Activated naive CD4-positive, alpha-beta T cell treated with Interleukin-2 at 50 U/mL for 16 hours (primary cell): ENCODE data around the gene ACO2.
"Not testable (repeated sequence)": the region's sequence is repeated elsewhere in the genome, so short reads cannot be mapped to it uniquely, and the experiment has no call there.

Experiments used
- DNase-seq: peaks from one replicate; pipeline ENCODE4 v3.0.0-alpha.2; 2020

ACO2 gene

DNA sequence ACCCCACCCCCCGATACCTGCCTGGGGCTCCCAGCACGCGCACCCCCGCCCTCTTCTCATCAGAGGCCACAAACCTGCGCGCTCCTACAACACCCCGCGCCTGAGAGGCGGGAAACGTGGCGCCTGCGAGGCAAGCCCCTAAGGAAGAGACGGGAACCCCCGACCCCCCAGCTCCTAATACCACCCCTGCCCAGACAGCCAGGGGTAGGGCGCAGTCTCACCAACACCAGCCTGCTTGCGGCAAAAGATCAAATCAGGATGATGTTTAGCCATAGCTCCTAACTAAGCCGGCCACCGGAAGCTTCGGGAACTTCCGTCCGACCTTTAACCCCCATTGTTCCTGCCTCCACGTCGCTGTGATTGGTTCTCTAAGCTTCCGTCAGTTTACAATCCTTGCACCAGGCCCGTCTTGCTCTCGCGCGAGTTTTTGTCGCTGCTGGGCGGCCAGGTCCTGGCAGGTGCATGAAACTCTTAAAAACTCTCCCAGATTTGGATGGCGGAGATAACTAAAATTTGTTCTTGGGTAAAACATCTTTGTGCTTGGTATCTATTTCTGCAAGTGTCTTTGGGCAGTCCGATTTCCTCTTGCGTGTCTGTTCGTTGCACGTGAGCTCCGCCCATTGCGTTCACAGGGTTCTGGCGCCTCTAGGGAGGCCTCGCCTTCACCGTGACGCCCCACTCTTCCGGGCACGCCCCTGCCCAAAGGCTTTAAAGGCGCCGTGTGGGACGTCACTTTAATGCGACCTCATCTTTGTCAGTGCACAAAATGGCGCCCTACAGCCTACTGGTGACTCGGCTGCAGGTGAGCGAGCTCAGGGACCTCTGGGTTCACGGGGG, at the start of gene ACO2, which contains the start of gene PHF5A:
ACO2 (plus strand) TSS at position 737 of the 837 bp plus-strand sequence; CDS start at position 767, 30 bp downstream.
PHF5A (minus strand) TSS at position 312 of the 837 bp plus-strand sequence; CDS start at position 273, 39 bp downstream.
- DNase-seq, result peak; percentile 98

DNA sequence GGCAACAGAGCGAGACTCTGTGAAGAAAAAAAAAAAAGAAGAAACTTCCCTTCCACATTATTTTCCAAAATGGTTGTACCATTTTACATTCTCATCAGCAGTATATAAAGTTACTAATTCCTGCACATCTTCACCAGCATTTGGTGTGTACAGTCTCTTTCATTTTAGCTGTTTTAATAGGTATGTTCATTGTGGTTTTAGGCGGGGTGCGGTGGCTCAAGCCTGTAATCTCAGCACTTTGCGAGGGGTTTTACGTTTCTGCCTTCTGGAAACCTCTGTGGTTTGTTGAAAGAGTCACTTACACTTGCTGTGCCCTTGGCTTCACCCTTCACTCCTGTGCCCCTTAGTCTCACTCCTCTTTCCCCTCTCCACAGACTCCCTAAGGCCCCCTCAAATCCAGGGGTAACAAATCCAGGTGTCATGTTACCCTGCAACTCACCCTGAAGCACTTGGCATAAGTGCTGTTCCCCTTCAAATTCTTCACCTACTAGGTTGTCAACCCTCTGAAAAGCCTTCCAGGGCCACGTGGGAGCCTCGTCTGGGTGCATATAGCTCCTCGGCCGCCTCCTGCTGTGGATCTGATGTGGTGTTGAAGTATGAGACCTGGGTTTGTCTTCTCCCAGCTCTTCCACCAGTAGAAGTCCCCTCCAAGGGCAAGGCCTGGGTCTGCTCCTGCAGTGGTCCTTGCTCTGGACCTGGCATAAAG, 43.1 kb upstream of the ACO2 start:
- DNase-seq, result peak; percentile 44

DNA sequence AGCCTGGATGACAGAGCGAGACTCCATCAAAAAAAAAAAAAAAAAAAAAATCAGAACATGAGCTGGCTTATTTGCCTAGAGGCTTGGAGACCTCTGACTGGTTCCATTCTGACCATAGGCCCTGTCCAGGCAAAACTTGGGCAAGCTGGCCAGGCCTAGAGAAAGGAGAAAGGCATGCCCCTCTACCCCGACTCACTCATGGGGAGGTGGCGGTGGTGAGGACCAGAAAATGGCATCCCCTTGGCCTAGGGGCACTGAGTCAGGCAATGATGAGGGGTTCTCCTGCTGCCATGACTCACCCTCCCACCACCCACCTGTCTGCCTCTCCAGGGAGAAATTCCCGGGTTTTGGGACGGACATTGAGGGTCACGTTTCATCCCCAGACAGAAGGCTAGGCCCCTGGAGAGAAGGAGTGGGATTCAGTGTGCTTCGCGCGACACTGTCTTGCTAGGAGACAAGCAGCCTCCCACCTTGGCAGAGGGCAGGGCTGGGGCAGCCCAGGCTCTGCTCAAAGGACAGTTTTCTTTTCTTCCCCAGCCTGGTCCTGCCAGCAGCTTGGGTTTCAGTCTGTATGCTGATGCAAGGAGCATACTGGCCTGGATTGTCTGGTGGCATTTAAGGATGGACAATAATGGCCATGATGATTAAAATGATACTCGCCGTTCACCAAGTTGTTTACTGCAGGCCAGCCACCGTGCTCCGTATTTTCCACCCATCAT, 39.5 kb upstream of the ACO2 start:
- no peak for DNase-seq

DNA sequence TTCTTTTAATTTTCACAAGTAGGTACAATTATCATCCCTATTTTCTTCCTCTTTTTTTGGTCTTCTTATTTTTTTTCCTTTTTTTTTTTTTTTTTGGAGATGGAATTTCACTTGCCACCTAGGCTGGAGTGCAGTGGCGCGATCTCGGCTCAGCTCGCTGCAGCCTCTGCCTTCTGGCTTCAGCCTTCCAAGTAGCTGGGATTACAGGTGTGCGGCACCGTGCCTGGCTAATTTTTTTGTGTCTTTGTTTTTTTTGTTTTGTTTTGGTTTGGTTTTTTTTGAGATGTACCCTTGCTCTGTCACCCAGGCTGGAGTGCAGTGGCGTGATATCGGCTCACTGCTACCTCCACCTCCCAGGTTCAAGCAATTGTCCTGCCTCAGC, 39.0 kb upstream of the ACO2 start:
- DNase-seq, result no peak

DNA sequence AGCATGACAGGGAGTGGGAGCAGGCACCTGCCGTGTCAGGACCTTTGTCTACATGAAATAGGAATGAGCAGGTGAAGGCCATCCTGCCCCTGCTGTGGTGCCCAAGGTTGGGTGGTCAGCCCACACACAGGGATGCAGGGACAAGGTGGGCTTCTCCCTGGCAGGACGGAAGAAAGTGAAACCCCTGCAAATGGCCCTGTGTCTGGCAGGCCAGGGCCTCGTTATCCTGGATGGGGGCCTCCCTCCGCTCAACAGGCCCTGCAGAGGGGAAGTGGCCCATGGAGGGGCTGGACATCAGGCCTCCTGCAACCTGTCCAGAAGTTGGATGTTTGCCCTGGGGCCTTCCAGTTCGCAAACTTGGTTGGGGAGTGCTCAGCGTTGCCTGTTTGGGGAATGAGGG, 37.3 kb upstream of the ACO2 start:
- no peak for DNase-seq

GRCh38 chr22:41433480-41433879, 35.4 kb upstream of the ACO2 start:
- not testable (repeated sequence) for DNase-seq

DNA sequence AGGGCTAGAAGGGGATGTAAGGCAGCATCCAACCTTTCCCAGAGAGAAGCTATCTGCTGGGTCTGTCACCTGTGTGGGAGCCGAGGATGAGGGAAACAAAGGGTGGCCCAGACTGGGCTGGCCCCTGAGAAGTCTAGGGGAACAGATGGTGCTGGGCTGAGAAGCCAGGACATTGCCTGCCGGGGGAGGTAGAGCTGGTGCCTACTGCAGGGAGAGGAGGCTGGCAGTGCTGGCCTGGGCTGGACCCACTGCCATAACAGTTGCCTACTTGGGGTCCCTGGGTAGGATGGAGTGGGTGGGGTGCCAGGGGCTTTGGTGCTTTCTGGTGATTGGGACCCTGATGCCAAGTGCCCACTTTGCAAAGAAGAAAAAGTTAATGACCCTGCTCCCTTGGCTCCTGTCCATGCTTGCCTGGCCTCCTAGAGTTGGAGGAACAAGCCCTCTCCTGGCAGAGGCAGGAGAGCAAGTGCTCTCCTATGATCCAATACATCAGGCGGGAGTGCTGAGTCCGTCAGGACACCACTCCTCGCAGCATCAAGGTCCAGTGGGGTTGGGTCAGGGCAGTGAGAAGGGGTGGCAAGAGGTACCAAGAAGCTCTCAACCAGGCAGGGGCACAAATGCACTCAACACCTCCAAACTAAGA, 34.4 kb upstream of the ACO2 start:
- DNase-seq, result not testable (repeated sequence)

GRCh38 chr22:41435560-41435959, 33.4 kb upstream of the ACO2 start:
- DNase-seq, result no peak

DNA sequence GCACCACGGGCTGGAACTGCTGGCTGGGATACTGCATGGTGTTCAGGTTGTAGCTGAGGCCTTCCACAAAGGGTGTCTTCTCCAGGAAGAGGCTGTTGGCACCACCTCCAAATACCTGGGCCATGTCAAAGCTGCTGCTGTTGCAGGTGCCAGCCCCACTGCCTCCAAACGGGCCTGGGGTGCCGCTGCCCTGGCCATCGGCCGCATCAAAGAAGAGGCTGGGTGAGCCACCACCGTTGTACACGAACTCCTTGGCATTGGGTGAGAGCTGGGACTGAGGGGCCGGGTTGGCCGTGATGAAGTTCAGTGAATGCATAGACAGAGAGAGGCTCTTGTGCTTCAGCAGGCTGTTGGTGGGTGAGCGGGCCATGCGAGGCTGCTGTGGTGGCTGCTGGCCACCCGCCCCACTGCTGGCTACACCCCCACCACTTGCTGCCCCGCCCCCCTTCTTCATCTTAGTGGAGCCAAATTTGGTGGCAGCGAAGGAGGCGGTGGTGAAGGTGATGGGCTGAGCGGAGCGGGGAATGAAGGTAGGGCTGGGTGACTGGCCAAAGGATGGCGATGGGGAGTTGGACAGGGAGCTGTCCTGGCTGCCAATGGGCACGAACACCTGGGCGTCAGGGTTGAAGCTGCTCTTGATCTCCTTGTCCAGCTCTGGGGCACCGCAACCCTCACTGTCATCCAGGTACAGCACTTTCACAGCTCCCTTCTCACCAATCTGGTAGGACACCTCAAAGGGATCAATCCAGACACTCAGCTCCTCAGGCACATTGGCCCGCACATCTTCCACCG, 32.4 kb upstream of the ACO2 start:
- DNase-seq, result no peak

- no peak for DNase-seq
Measured at GRCh38 chr22:41437198-41437597, 31.7 kb upstream of the ACO2 start.

DNA sequence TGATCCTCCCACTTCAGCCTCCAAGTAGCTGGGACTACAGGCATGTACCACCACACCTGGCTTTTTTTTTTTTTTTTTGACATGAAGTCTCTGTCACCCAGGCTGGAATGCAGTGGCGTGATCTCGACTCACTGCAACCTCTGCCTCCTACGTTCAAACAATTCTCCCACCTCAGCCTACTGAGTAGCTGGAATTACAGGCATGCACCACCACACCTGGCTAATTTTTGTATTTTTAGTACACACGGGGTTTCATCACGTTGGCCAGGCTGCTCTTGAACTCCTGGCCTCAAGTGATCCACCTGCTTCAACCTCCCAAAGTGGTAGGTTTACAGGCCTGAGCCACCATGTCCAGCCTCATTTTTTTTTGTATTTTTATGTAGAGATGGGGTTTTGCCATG, 28.4 kb upstream of the ACO2 start:
- DNase-seq, result not testable (repeated sequence)

DNA sequence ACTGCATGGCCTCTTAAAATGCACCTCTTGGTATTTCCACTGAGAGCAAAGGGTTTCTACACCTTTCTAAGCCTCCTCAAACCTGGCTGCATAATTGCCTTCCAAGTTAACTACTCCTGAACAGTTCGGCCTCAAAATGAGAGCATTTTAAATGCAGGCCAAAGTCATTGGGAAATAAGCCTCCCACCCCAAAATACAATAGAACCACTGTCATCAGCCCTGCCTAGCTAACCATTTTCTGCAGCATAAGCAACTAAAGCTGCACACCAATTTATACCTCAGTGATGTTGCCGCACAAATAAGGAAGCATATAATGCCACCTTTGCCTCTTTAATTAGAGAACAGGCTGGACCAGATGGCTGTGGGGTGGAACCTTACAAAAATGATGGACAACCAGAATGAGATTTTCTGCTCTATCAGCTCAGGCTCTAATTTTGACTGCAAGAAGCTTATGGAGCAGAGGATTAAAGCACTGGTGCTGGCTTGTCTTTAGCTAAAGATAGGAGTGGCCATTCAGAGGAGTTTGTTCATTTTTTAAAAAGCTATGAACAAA, 26.6 kb upstream of the ACO2 start:
- no peak for DNase-seq

GRCh38 chr22:41444360-41445128, 24.4 kb upstream of the ACO2 start:
- DNase-seq, result peak; percentile 89

GRCh38 chr22:41445129-41446056, 23.5 kb upstream of the ACO2 start:
- DNase-seq, result peak; percentile 29

- DNase-seq, result no peak
Measured at GRCh38 chr22:41446057-41446501, 22.8 kb upstream of the ACO2 start.

GRCh38 chr22:41446639-41447434, 22.1 kb upstream of the ACO2 start, which contains the start of gene TOB2:
Gene TOB2, minus strand, starts transcription at chr22:41446801. Its CDS starts 9,456 bp downstream, at chr22:41437345.
- peak; percentile 95 for DNase-seq

DNA sequence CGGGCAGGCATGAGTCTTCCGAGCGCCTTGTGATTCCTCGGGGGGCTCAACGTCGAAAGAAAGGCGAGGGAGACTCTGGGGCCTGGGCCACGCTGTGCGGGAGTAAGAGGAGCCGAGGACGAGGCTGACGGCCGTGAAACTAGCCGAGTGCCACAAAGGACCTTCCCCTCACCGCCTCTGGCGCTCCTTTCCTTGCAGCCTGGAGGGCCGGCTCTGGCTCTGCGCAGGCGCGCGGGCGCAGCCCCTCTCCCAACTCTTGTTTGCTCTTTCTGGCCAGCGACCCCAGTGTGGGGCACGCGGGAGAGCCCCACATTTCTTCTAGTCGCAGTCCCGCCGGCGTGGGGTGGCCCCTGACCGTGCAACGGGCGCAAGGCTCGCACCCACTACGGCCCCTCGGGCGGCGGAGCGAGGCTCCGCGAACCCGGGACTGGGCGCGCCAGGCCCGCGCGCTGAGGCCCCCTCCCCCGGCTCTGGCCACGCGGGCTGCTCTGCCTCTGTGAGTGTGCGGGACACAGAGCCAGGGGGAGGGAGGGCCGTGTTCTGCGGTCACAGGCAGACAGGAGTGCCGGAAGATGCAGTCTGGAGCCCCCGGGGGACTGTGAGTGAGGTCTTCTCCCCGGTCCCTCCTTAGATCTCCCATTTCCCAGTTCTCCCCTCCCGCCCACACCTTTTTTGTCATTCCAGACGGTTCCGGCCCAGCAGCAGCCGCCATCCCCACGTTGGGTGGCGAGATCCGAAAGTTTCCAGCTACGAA, 21.3 kb upstream of the ACO2 start:
- DNase-seq, result peak; percentile 66
